HG03066 (cell line): ENCODE data around the gene CACNA2D4.
"Not testable (repeated sequence)": the region's sequence is repeated elsewhere in the genome, so short reads cannot be mapped to it uniquely, and the experiment has no call there.

Source experiments
- ATAC-seq: cut with Tn5 transposase; IDR thresholded peaks from one replicate; pipeline ENCODE4 v1.9.1; 2021; ENCODE audit warnings: low read depth; ENCODE audit not compliant: unreplicated experiment

CACNA2D4 gene

DNA sequence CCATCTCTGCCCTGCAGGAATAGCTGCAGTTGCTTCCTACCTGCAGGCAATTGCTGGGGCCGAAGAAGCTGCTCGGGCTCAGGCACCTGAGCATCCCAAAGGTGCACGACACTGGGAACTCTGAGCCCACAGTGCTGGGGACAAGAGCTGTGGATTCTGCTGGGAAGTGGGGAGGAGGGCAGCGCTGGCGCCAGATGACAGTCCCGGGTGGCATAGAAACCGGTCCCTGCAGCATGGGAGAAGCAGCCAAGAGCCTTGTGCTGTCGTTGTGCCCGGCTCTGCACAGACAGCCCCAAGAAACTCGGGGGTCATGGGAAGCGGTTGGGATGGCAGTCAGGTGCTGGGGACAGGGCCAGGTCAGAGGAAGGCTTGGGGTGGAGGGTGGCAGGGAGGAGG, 97.6 kb downstream of the CACNA2D4 start:
- ATAC-seq = no peak

- no peak for ATAC-seq
Measured at GRCh38 chr12:1820191-1820895, 98.1 kb downstream of the CACNA2D4 start, which contains the start of gene LRTM2. LRTM2 (plus strand) TSS chr12:1820565; CDS start chr12:1828149, 7,584 bp downstream.

DNA sequence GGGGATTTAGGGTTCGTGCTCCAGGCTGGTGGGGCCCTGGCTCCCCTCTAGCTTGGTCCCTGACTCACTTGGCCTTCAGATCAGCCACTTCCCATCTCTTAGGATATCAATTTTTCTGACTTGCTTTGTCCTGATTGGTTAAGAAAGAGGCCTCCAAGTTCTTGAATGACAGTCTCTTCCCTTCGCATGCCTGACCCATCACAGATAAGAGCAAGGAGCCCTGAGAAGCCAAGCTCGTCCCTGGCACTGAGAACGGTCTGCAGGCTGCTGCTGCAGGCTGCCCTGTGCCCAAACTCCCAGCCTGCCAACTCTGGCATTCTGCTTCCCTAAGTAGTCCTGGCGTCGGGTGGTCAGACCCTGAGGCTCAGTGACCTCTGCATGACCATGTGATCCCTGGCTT, 98.9 kb downstream of the CACNA2D4 start:
- ATAC-seq = no peak

- ATAC-seq = no peak
Measured at GRCh38 chr12:1819050-1819449, 99.4 kb downstream of the CACNA2D4 start.

- ATAC-seq = not testable (repeated sequence)
Measured at GRCh38 chr12:1817928-1818327, 100.5 kb downstream of the CACNA2D4 start.

DNA sequence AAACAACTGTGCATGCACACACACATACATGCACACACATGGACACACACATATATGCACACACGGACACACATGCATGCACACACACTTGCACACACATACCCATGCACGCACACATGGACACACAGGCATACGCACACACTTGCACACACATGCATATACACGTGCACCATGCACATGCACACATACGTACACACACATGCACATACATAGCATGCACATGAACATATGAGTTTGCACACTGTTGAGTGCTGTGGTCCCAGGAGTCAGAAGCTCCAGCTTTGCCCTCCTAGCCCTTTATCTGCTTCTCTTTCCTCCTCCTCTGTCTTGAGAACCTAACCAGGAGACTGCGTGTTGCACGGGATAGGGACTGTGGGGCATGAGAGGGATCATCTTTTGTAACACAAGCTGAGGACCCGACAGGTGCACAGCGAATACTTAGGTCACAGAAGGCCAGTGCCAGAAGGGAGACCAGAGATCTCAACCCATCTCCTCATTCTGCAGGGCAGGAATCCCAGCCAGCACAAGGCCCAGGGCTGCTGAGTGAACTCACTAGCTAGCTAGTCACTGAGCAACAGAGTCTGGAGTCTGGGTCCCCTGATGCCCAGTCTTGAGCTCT, 101.6 kb downstream of the CACNA2D4 start:
- no peak for ATAC-seq

DNA sequence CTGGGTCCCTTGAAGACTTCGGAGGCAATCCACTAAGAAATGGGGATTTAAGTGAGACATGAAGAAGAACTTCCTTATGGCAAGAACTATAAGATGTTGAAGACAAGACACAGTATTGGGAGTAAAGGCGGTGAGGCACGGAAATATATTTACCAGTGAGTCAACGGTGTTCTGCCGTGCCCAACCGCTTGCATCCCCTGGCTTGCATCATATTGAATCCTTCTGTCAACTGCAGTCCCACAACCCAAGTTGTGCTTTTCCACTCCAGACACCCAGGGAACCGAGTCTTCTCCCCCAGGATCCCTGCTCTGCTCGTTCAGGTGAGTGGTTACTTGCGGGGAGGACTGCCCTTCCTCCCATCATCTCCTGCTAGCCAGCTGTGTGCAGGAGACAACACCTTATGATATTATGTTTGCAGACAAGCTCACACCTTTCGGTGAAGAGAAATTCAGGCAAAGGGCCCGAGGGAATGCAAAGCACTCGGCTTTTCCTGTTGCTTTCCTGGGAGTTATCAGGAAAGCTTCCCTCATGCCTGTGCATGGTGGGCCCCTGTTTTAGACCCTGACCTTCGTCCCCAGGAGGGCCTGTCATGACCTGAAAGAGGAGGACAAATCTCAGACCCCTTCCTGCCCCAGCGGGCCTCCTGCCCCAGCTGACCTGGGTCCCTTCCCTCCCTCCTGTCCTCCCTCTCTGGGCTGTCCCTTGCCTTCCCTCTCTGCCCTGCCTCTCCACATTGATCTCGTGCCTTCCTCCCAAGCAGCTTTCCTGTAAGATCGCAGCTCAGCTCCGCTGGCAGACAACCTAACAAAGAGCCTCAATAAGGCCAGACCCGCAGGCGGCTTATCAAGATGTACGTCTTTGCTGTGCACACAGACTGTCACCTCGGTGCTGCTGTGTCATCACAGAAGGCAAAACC, 102.4 kb downstream of the CACNA2D4 start:
- ATAC-seq = no peak

GRCh38 chr12:1815108-1815507, 103.3 kb downstream of the CACNA2D4 start:
- ATAC-seq = no peak

GRCh38 chr12:1814266-1814665, 104.2 kb downstream of the CACNA2D4 start:
- ATAC-seq = no peak

DNA sequence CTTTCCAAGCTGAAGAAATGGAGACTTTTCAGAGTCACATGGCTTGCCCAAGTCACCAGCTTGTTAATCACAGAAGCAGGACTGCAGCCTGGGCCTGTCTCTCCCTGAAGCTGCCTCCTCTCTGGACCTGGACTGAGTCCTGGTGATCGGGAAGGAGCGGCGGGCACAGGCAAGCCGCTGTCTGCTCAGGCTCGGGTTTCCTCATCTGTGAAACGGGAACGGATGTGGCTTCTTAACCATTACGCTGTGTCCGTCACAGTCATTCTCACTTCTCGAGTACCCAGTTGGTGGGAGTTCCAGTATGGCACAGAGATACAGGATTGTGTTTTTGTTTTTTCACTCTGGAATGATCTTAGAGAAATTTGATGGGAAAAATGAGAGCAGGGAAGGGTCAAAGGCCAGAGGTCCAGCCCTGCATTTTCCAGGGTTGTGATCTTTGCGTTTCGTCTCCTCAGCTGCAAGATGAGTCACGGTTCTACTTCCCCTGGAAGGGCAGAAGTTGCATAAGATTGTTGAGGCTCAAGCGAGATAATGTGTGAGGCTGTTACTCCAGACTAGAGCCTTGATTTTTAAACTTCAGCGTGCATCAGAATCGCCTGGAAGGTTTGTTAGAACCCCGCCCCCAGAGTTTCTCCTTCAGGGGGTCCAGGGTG, 105.7 kb downstream of the CACNA2D4 start:
- ATAC-seq = no peak

- ATAC-seq = no peak
Measured at GRCh38 chr12:1811948-1812291, 106.5 kb downstream of the CACNA2D4 start.

DNA sequence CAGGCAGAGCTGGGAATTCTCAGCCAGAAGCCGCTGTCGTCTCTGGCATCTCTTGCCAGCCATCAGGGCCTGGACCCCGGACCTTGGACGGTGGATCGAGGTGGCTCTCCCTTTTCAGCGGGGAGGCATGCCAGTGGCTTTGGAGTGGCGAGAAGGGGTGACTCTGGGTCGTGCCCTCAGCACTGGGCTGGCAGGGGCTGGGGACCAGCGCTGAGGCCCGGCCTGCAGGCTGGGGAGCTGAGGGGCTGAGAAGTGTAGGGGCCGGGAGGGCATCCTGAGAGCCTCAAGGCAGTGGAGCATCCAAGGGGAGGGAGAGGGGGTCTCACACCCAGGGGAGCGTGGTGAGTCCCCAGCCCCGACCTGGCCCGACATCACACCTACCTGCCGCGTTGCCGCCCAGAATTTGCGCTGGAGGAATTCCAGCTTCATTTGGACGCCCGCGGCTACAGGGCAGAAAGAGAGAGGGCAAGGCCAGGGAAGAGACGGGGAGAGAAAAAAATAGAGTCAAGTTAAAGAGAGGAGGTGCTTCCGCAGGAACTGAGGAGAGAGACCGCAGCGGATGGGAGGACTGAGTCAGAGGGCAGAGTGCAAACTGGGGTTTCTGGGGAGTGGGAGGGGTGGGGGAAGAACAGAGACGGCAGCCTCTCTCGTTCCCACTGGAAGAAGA, 107.0 kb downstream of the CACNA2D4 start:
- no peak for ATAC-seq

DNA sequence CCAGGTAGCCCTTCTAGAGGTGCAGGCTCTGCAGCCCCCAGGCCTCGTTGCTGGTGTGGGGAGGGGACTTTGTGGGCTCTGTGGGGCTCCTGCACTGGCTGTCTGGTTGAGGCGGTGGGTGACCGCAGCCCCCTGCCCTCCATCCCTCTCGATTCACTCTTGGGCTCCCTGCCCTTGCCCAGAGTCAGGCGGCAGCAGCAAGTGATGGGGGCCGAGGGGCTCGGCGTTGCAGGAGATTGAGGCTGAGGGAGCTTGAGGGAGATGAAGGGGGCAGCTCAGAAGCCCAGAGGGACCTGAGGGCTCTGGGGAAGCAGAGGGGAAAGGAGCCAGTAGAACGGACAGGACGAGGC, 107.5 kb downstream of the CACNA2D4 start:
- ATAC-seq = no peak

DNA sequence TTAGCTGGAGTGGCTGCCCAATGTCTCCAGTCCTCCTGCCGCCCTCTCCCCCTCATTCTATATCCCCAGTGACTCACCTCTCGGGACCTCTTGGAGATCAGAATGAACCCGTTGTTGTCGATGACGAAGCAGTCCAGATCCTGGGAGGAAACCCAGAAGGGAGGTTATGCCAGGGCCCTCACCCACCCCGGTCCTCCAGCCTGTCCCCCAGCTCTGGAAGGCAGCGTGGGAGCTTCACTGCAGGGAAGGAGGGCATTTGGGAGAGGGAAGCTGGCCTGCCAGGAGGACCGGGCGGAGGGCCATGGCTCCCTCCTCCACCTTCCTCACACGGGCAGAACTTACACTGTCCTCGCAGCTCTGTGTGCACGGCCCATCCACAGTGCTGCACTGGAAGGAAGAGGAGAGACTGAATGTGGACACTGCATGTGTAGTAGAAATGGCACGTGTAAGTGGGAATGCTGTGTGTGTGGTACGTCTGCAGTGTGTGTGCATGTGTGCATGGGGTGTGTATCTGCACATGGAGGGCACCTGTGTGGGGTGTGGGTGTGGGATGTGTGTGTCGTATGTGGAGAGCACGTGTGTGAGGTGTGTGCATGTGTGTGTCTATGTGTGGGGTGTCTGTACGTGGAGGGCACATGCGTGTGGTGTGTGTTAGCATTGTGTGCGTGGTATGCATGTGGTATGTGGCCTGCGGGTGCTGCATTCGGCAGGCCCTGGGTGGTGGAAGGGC, 108.1 kb downstream of the CACNA2D4 start:
- ATAC-seq = no peak

DNA sequence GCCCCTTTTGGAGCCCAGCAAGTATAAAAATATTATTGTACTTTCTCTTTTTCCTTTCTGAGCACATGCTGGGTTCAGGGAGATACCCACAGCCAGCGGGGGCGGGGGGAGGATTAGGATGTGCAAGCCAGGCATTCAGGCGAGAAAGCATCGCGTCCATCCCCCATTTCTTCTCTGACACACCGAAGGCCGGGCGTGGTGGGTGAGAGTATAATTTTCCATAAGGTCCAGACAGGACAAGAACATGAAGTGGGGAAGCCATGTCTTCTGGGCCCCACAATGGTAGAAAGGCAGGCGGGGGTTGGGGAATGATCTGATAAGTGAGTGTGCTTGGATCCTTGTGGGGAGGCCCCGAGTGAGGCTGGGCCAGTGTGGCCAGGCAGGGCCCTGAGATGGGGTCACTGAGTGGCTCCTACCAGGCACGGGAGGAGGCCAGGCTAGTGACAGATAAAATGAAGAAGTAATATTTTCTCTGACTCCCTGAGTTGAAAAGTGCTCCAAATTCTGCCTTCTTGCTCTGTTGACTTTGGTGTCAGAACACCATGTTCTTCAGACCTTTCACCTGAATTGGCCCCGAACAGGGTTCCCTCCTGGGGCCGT, 108.8 kb downstream of the CACNA2D4 start:
- ATAC-seq = no peak

DNA sequence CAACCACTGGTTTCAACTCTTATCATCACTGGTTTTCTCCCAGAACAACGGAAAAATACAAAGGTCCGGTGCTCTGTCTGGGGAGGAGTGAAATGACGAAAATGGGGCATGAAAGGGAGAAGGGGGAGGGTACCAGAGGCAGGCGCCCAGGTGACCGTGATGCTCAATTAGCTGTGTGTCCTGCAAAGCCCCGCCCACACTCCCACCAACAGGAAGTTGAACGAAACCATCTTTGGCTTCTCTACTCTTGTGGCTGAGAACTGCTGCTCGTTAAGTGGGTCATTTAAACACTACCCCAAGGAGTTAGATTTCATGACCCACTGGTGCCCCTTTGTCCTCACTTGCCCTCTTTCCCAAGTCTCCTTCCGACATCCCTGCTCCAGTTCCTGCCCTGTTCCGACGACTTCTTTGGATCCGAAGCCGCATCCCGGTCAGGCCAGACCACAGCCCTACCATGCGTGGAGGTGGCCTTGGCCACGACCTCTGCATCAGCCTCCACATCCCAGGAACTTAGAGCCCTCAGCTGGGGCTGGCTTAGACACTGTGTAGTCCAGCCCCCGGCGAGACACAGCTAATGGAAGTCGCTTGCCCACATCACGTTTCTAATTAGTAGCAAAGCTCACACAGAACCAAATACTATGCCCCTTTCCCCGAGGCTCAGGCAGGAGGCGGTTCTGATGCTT, 109.5 kb downstream of the CACNA2D4 start:
- ATAC-seq = no peak

DNA sequence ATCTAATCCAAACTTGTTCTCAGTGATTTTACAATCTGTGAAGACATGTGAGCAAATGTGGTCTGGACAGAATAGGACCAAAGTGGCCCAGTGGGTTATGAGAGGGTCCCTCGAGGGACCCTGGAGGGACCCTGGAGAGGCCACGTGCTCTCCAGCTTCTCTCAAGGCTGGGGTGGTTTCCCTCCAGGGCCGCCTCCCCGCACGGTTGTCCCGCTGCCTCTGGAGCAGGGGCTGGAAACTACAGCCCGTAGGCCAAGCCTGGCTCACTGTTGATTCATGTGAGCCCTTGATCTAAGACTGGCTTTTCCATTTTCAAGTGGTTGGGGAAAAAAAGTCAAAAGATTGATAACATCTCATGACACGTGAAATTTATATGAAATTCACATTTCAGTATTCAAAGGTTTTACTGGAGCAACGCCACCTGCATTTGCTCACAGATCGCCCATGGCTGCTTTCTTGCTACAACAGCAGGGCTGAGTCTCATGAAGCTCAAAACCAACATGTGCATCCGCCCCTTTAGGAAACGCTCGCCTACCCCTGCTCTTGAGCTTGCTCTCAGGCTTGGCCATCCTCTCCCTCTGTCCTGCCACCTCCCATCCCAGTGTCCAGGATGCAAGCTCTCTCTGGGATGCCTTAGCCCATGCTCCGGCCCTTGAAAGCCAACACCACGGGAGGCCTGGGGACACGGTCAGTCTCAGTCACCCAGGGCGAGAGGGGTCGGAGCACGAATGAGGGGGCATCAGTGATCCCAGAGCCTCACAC, 110.2 kb downstream of the CACNA2D4 start:
- no peak for ATAC-seq
